ENCODE results near the gene ASRGL1. TPM values are rescaled to one million over a fixed set of nuclear protein-coding genes. Genes with fewer than 3 reads are reported as not detected.
"Not testable (repeated sequence)": the region's sequence is repeated elsewhere in the genome, so short reads cannot be mapped to it uniquely, and the experiment has no call there.

The ASRGL1 gene
- total and polyA plus RNA-seq, 12 donors = 1.3 to 9.1 (median 3.1) TPM

DNA sequence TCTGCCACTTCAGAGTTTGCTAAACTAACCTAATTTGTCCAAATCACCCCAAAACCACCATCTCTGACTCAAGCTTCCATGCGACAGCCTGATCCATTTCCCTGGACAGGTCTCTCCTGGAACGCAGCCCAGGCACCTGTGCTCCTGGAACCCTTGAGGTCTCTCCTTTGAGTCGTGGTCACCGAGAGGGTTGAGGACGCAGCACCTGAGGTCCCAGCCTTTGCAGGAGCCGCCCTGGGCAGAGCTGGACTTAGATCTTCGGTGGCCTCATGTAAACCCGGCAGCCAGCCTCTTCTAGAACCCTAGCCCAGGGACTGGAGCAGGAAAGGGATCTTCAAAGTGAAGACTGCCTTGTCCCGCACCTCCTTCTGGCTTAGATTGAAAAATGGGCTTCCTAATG lies 37.6 kb downstream of the ASRGL1 start:
- Histone ChIP-seq H3K36me3 (no peaks in the 10 kb centered on the region), H3K27me3 (no peaks in the 10 kb centered on the region), H3K4me1 (peaks cover 0 to 15% (median 0%) of the 10 kb centered on the region in 9 donors), H3K27ac (no peak overlapping the region), H3K9me3 (no peaks in the 10 kb centered on the region), H3K4me3 (no peak overlapping the region)
- 90 to 93% methylated on average over 9 of the region's 9 CpGs for WGBS, 2 donors
- no peak for DNase-seq
- intact Hi-C loops (cut with DNase I) = loop anchor here in 6 of 10 donors (5.0 to 10.0 kb wide), 3 partner anchors 38 to 202 kb away; partner anchors contain the start of gene ASRGL1 (in 4 of the 6)
- TF ChIP-seq, protein P1, sequence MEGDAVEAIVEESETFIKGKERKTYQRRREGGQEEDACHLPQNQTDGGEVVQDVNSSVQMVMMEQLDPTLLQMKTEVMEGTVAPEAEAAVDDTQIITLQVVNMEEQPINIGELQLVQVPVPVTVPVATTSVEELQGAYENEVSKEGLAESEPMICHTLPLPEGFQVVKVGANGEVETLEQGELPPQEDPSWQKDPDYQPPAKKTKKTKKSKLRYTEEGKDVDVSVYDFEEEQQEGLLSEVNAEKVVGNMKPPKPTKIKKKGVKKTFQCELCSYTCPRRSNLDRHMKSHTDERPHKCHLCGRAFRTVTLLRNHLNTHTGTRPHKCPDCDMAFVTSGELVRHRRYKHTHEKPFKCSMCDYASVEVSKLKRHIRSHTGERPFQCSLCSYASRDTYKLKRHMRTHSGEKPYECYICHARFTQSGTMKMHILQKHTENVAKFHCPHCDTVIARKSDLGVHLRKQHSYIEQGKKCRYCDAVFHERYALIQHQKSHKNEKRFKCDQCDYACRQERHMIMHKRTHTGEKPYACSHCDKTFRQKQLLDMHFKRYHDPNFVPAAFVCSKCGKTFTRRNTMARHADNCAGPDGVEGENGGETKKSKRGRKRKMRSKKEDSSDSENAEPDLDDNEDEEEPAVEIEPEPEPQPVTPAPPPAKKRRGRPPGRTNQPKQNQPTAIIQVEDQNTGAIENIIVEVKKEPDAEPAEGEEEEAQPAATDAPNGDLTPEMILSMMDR (IDR thresholded peaks at IDR 0.05) = no peak
- ATAC-seq = no peak

GRCh38 chr11:62378459-62379063 lies 41.3 kb downstream of the ASRGL1 start:
- not testable (repeated sequence) for ATAC-seq, H3K9me3 ChIP-seq, H3K36me3 ChIP-seq, H3K4me3 ChIP-seq, H3K27ac ChIP-seq, H3K27me3 ChIP-seq, DNase-seq
- 7 to 9% methylated on average over 9 of the region's 9 CpGs for WGBS, 2 donors
- TF ChIP-seq, protein P1 (IDR thresholded peaks at IDR 0.05) = peak; percentile 20 to 67 (median 56)
- H3K4me1 ChIP-seq = peaks cover 0 to 14% (median 7%) of the 10 kb centered on the region in 9 donors
- intact Hi-C loops (cut with DNase I) = loop anchor here in 6 of 10 donors (2.0 to 10.0 kb wide), 4 partner anchors 40 to 206 kb away; partner anchors contain the start of gene ASRGL1 (in 4 of the 6)

DNA sequence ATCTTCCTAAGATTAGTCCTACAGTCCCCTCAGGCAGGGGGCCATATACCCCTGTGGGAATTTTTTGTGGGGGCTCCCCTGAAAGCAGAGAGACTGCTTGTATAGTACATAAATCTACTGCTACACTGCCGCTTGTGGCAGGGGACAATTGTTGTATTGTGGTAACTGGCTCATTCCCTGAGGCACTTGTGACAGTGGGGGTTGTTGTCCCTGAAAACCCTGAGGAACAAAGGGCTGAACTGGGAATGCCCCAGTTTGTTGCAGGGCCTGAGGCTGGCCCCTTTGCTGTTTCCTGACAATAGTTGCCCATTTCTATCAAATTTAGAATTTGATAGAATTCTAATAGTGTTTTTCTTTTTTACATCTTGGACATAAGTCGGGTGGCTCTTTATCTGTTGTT lies 42.3 kb downstream of the ASRGL1 start:
- intact Hi-C loops (cut with DNase I) = loop anchor here in 6 of 10 donors (2.0 to 10.0 kb wide), 4 partner anchors 41 to 207 kb away; partner anchors contain the start of gene ASRGL1 (in 4 of the 6)
- not testable (repeated sequence) for DNase-seq, H3K36me3 ChIP-seq, H3K9me3 ChIP-seq, H3K27me3 ChIP-seq, H3K4me3 ChIP-seq, ATAC-seq, H3K27ac ChIP-seq
- WGBS, 2 donors = 39 to 41% methylated on average over 2 of the region's 2 CpGs
- peaks cover 0 to 14% (median 7%) of the 10 kb centered on the region in 9 donors for H3K4me1 ChIP-seq

GRCh38 chr11:62380821-62381245 lies 43.6 kb downstream of the ASRGL1 start:
- WGBS, 2 donors = 4% methylated on average over 12 of the region's 12 CpGs
- H3K36me3 ChIP-seq, H3K27me3 ChIP-seq, H3K27ac ChIP-seq, H3K9me3 ChIP-seq: not testable (repeated sequence)
- Histone ChIP-seq H3K4me1 (peaks cover 0 to 14% (median 7%) of the 10 kb centered on the region in 9 donors), H3K4me3 (peak overlapping the region in 3 of 10 donors; percentile 8 to 18 (median 15))
- DNase-seq = peak in 1 of 2 donors; percentile 39
- TF ChIP-seq, protein P1 (IDR thresholded peaks at IDR 0.05) = peak; percentile 75 to 93 (median 87)
- ATAC-seq = peak; percentile 64 to 86 (median 76)
- intact Hi-C loops (cut with DNase I) = loop anchor here in 5 of 10 donors (5.0 to 10.0 kb wide), 4 partner anchors 209 to 484 kb away; no protein-coding TSS in a partner anchor

DNA sequence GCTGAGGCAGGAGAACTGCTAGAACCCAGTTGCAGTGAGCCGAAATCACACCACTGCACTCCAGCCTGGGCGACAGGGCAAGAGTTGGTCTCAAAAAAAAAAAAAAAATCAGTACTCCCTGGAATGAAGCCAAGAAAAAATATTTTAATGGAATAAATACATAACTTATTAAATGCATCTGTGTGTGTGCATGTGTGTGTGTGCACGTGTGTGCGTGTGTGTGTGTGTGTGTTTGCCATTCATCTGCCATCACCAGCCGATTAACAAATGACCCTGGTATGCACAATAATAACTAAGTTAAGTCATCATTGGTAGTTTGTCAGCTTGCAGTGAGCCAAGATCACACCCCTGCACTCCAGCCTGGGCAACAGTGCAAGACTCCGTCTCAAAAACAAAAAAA lies 46.6 kb downstream of the ASRGL1 start:
- intact Hi-C loops (cut with DNase I) = loop anchor here in 5 of 10 donors (5.0 to 10.0 kb wide), 4 partner anchors 212 to 481 kb away; no protein-coding TSS in a partner anchor
- ATAC-seq (no peak), DNase-seq (no peak)
- TF ChIP-seq, protein P1 (IDR thresholded peaks at IDR 0.05) = no peak
- H3K4me3 ChIP-seq = no peak overlapping the region
- H3K27me3 ChIP-seq = no peaks in the 10 kb centered on the region
- WGBS, 2 donors = 83 to 85% methylated on average over 6 of the region's 6 CpGs
- no peaks in the 10 kb centered on the region for H3K9me3 ChIP-seq
- H3K36me3 ChIP-seq = no peaks in the 10 kb centered on the region
- no peak overlapping the region for H3K27ac ChIP-seq
- H3K4me1 ChIP-seq = peaks cover 0 to 9% (median 6%) of the 10 kb centered on the region in 9 donors

- not testable (repeated sequence) for H3K27ac ChIP-seq, DNase-seq, H3K36me3 ChIP-seq, H3K4me3 ChIP-seq, H3K9me3 ChIP-seq, H3K4me1 ChIP-seq, H3K27me3 ChIP-seq, ATAC-seq
- 95% methylated on average over 3 of the region's 3 CpGs for WGBS, 2 donors
- intact Hi-C loops (cut with DNase I) = loop anchor here in 2 of 10 donors (10.0 kb wide), 2 partner anchors 309 to 479 kb away; no protein-coding TSS in a partner anchor
These were observed 48.8 kb downstream of the ASRGL1 start for GRCh38 chr11:62386083-62386482.

All from heart right ventricle (tissue), 16 donors.